CD4-positive, alpha-beta T cell treated with Interleukin-21 for 1 hour (primary cell): Measurements from ENCODE around the gene MACROH2A1.

Experiments
- DNase-seq: peaks from one replicate; pipeline ENCODE4 v3.0.0-alpha.2; 2020

MACROH2A1 gene

GRCh38 chr5:135329066-135329912, 69.7 kb downstream of the MACROH2A1 start:
- DNase-seq, result no peak

GRCh38 chr5:135328128-135328687, 70.8 kb downstream of the MACROH2A1 start:
- no peak for DNase-seq

- no peak for DNase-seq
Observed at GRCh38 chr5:135327429-135328127, 71.5 kb downstream of the MACROH2A1 start.

- DNase-seq, result no peak
Observed at GRCh38 chr5:135326296-135327254, 72.5 kb downstream of the MACROH2A1 start.

DNA sequence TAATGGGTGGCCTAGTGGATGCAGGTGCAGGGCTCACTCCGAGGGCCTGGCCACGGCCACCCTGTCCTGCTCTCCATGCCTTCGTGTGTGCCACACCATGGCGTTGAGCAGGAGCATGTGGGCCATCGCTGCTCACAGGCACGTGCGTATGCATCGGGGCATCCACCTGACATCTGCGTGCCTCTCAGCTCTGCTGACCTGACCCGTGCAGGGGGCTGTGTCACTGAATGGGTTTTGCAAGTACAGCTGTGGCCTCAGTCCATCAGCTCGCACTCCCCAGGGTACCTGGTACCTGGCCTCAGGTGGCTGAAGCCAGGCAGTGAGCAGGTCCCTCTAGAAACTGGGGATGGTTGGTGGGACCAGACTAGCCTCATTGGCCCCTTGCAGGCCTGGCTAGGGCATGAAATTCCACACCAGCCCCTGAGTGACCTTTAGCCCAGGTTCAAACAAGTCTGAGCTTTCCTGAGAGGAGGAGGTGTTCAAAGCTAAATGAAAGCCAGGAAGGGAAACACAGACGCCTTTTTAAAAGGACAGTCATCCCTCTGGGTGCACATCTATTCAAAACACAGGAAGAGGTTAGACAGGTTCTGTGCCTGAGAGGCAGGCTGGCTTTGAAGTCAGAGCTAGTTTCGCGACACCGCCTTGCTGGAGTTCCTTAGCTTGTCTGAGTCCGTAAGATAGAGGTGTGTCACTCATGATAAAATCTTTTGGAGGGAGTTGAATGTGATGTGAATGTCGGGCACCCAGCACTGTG, 74.0 kb downstream of the MACROH2A1 start:
- DNase-seq, result peak; percentile 20

DNA sequence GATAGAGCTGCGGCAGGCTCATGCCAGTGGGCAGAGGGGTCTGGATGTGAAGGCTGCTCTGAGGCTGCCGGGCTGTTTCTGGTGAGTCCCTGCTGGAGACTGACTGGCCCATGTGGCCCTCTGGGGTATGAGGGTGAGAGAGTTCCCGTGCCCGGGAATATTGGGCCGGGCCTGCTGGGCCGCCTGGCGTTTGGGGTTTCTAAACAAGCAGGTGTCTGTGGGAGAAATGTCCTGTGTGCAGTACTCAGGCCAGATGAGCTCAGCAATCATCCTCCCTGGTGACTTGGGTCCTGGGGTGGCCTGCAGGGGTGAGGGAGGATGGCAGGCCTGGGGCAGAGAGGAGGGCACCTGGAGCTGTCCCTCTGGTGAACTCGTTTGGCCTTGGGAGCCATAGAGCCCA, 74.9 kb downstream of the MACROH2A1 start:
- no peak for DNase-seq

DNA sequence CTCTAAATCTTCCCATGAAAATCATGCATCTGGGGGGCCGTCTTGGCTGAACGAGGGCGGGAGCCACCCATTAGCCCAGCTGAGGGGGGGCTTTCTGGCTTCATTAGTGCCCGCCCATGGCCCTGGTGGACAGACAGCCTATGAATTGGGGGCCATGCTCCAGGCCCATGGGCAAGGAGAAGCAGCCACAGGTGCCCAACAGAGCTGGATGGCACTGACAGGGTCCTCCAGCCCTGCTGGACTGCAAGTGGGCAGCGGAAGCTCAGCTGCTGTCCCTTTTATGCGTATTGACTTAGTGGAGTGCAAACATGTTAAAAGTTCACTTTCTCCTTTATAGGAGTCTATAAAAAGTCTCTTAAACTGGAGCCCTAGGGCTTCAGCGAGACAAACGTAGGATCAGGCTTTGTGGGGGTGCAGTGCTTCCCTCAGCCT, 75.3 kb downstream of the MACROH2A1 start:
- DNase-seq, result no peak

GRCh38 chr5:135323227-135323626, 75.8 kb downstream of the MACROH2A1 start:
- DNase-seq, result no peak

DNA sequence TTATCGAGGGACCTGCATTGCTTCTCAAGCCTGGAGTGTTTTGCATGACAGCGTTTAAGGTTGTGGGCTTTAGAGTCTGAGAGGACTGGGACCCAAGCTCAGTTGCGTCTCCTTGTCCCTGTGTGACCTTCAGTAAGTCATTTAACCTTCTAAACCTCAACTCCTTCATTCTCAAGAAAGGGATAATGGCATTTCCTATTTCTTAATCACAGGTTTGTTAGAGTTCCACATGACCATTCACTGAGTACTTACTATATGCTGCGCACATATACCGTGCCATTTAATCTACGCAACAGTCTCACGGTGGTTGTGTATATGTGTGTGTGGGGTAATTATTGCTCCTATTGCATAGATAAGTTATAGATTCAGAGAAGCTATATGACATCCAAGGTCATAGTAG, 76.3 kb downstream of the MACROH2A1 start:
- DNase-seq, result no peak

- DNase-seq, result no peak
Observed at GRCh38 chr5:135322271-135322670, 76.8 kb downstream of the MACROH2A1 start.

GRCh38 chr5:135320718-135321484, 78.1 kb downstream of the MACROH2A1 start:
- no peak for DNase-seq

- DNase-seq, result no peak
Observed at GRCh38 chr5:135319928-135320606, 79.0 kb downstream of the MACROH2A1 start.

- no peak for DNase-seq
Observed at GRCh38 chr5:135319458-135319857, 79.6 kb downstream of the MACROH2A1 start.

DNA sequence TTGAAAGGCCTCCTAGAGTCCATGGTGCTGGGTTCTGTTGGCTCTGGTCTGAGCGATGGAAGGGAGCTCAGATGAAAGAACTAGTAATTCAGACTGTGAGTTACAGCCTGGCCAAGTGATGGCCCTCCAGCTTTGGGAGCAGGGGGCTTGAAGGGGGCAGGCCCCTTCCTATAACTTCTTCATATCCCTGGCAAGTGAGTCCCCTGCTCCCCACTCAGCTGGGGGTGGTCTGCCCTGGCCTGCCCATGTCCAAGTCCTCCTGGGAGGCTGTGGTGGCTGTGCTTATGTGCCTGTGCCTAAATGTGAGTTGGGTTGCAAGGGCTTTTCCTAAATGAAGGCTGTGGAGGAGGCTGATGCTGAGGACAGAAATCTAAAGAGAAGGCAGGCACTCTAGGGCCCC, 80.1 kb downstream of the MACROH2A1 start:
- no peak for DNase-seq

DNA sequence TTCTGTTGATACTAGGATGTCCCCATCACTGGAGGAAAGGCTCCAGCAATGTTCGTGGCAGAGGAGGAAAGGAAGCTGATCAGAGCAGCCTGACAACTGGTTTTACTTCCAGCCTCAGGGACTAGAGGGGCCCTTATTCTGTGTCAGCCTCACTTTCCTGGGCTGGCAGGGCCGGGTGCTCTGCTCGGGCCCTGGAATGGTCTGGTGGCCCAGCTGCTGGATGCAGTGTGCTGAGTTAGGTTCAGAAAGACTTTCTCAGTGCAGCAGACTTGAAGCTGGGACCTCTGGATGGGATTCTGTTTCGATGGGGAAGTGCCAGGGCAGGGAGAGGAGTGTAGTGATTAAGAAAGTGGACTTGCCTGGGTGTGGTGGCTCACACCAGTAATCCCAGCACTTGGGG, 81.0 kb downstream of the MACROH2A1 start:
- DNase-seq, result no peak

- no peak for DNase-seq
Observed at GRCh38 chr5:135317286-135317685, 81.7 kb downstream of the MACROH2A1 start.

GRCh38 chr5:135315386-135315785, 83.6 kb downstream of the MACROH2A1 start:
- DNase-seq, result no peak

GRCh38 chr5:135313946-135314345, 85.1 kb downstream of the MACROH2A1 start:
- no peak for DNase-seq

- no peak for DNase-seq
Observed at GRCh38 chr5:135313405-135313804, 85.6 kb downstream of the MACROH2A1 start.

- no peak for DNase-seq
Observed at GRCh38 chr5:135312255-135312935, 86.6 kb downstream of the MACROH2A1 start.
